H9 (cell line): ENCODE results near the gene FXYD6. TPM values are rescaled to one million over a fixed set of nuclear protein-coding genes. Genes with fewer than 3 reads are reported as not detected.

ENCODE experiments used
- DNase-seq: peaks from one replicate; pipeline ENCODE4 v3.0.0-alpha.2; 2017
- H2AFZ ChIP-seq: one replicate; pipeline ENCODE4 v1.6.1; 2013; ENCODE audit warnings: mild to moderate bottlenecking, low read length, control low read depth, moderate library complexity
- H2AK5ac ChIP-seq: 2 replicates; pipeline ENCODE4 v1.6.1; 2013; ENCODE audit warnings: low read length, control low read depth, mixed read lengths; ENCODE audit not compliant: insufficient read length
- H2BK120ac ChIP-seq: one replicate; pipeline ENCODE4 v1.6.1; 2013; ENCODE audit warnings: low read depth, mild to moderate bottlenecking, low read length, control low read depth, inconsistent platforms; ENCODE audit not compliant: poor library complexity, severe bottlenecking
- H2BK12ac ChIP-seq: 2 replicates; pipeline ENCODE4 v1.6.1; 2013; ENCODE audit warnings: low read length, control low read depth, mixed read lengths, low read depth; ENCODE audit not compliant: insufficient read length
- H2BK15ac ChIP-seq: 2 replicates; pipeline ENCODE4 v1.6.1; 2013; ENCODE audit warnings: low read depth, low read length, control low read depth
- H2BK20ac ChIP-seq: one replicate; pipeline ENCODE4 v1.6.1; 2013; ENCODE audit warnings: low read depth, mild to moderate bottlenecking, low read length, control low read depth, inconsistent platforms; ENCODE audit not compliant: poor library complexity, severe bottlenecking
- H2BK5ac ChIP-seq: 2 replicates; pipeline ENCODE4 v1.6.1; 2013; ENCODE audit warnings: low read length, control low read depth, mixed read lengths; ENCODE audit not compliant: insufficient read length
- H3K14ac ChIP-seq: 2 replicates; pipeline ENCODE4 v1.6.1; 2013; ENCODE audit warnings: low read length, control low read depth; ENCODE audit not compliant: insufficient read depth
- H3K18ac ChIP-seq: 2 replicates; pipeline ENCODE4 v1.6.1; 2013; ENCODE audit warnings: low read depth, mild to moderate bottlenecking, mixed read lengths, low read length, control low read depth; ENCODE audit not compliant: insufficient read length
- H3K23ac ChIP-seq: 2 replicates; pipeline ENCODE4 v1.6.1; 2013; ENCODE audit warnings: low read length, control low read depth, mixed read lengths, low read depth; ENCODE audit not compliant: insufficient read length
- H3K23me2 ChIP-seq: 2 replicates; pipeline ENCODE4 v1.6.1; 2013; ENCODE audit warnings: low read depth, mild to moderate bottlenecking, mixed read lengths, low read length, control low read depth; ENCODE audit not compliant: insufficient read length, poor library complexity, severe bottlenecking
- H3K27ac ChIP-seq: 2 replicates; pipeline ENCODE4 v1.5.1; 2013; ENCODE audit warnings: low read length, control low read depth, mixed read lengths, low read depth; ENCODE audit not compliant: insufficient read length
- H3K27me3 ChIP-seq: 2 replicates; pipeline ENCODE4 v1.6.1; 2013; ENCODE audit warnings: low read length, control low read depth, inconsistent platforms; ENCODE audit not compliant: insufficient read depth
- H3K4ac ChIP-seq: 2 replicates; pipeline ENCODE4 v1.6.1; 2013; ENCODE audit warnings: low read depth, mild to moderate bottlenecking, control low read depth, inconsistent platforms, low read length, moderate library complexity
- H3K4me1 ChIP-seq: 2 replicates; pipeline ENCODE4 v1.6.1; 2013; ENCODE audit warnings: low read length, control low read depth, inconsistent platforms; ENCODE audit not compliant: insufficient read depth
- H3K4me2 ChIP-seq: 2 replicates; pipeline ENCODE4 v1.6.1; 2013; ENCODE audit warnings: low read length, control low read depth, mixed read lengths; ENCODE audit not compliant: insufficient read length, insufficient read depth
- H3K56ac ChIP-seq: 2 replicates; pipeline ENCODE4 v1.6.1; 2013; ENCODE audit warnings: low read depth, mild to moderate bottlenecking, mixed read lengths, low read length, control low read depth; ENCODE audit not compliant: insufficient read length
- H3K79me1 ChIP-seq: 2 replicates; pipeline ENCODE4 v1.6.1; 2013; ENCODE audit warnings: low read depth, mild to moderate bottlenecking, moderate library complexity, low read length, control low read depth, inconsistent platforms; ENCODE audit not compliant: insufficient read depth, poor library complexity, severe bottlenecking
- H3K79me2 ChIP-seq: 2 replicates; pipeline ENCODE4 v1.6.1; 2013; ENCODE audit warnings: low read length, control low read depth, inconsistent platforms; ENCODE audit not compliant: insufficient read depth
- H3K9ac ChIP-seq: 2 replicates; pipeline ENCODE4 v1.6.1; 2013; ENCODE audit warnings: low read length, control low read depth, mixed read lengths; ENCODE audit not compliant: insufficient read length; ENCODE audit errors: extremely low read depth
- H3K9me3 ChIP-seq: one replicate; pipeline ENCODE4 v1.6.1; 2013; ENCODE audit warnings: low read depth, low read length, inconsistent platforms; ENCODE audit not compliant: control insufficient read depth
- H3T11ph ChIP-seq: one replicate; pipeline ENCODE4 v1.6.1; 2013; ENCODE audit warnings: mild to moderate bottlenecking, low read length, control low read depth, inconsistent platforms
- H4K20me1 ChIP-seq: one replicate; pipeline ENCODE4 v1.6.1; 2013; ENCODE audit not compliant: control insufficient read depth, insufficient read length, insufficient read depth
- H4K5ac ChIP-seq: 2 replicates; pipeline ENCODE4 v1.6.1; 2013; ENCODE audit warnings: low read depth, mild to moderate bottlenecking, mixed read lengths, low read length, control low read depth; ENCODE audit not compliant: insufficient read length
- H4K8ac ChIP-seq: replicated peaks from 2 replicates; pipeline ENCODE4 v1.6.1; 2013; ENCODE audit warnings: low read length, control low read depth, mixed read lengths, low read depth; ENCODE audit not compliant: insufficient read length
- H4K91ac ChIP-seq: 2 replicates; pipeline ENCODE4 v1.6.1; 2013; ENCODE audit warnings: low read depth, mild to moderate bottlenecking, moderate library complexity, mixed read lengths, low read length, control low read depth; ENCODE audit not compliant: insufficient read length
- H3K27ac Mint-ChIP-seq, 3 experiments: 2 replicates in 2 of 3; 3 replicates in 1 of 3; pipeline ENCODE4 v1.8.0; 2020 to 2021; ENCODE audit warnings: mixed read lengths in 3 of 3, mild to moderate bottlenecking in 1 of 3, moderate library complexity in 1 of 3
- H3K27me3 Mint-ChIP-seq: 2 replicates; pipeline ENCODE4 v1.8.0; 2021; ENCODE audit warnings: low read depth, mild to moderate bottlenecking, moderate library complexity, mixed read lengths
- H3K36me3 Mint-ChIP-seq, 3 experiments: 2 replicates in 2 of 3; 3 replicates in 1 of 3; pipeline ENCODE4 v1.8.0; 2020 to 2021; ENCODE audit warnings: low read depth in 3 of 3, mixed read lengths in 3 of 3; ENCODE audit not compliant: insufficient read depth in 1 of 3
- H3K4me1 Mint-ChIP-seq, 2 experiments: 2 replicates each; pipeline ENCODE4 v1.8.0; 2020; ENCODE audit warnings: mixed read lengths in 2 of 2
- H3K4me3 Mint-ChIP-seq, 2 experiments: 2 replicates in 1 of 2; 3 replicates in 1 of 2; pipeline ENCODE4 v1.8.0; 2020 to 2021; ENCODE audit warnings: mild to moderate bottlenecking in 2 of 2, mixed read lengths in 2 of 2, moderate library complexity in 1 of 2
- H3K9me3 Mint-ChIP-seq, 2 experiments: 2 replicates in 1 of 2; 3 replicates in 1 of 2; pipeline ENCODE4 v1.8.0; 2020; ENCODE audit warnings: mild to moderate bottlenecking in 2 of 2, mixed read lengths in 2 of 2, moderate library complexity in 1 of 2
- CTCF ChIP-seq: fragments of 200-600 bp; sonication (generic); conservative IDR thresholded peaks from 3 replicates; pipeline ENCODE4 v1.8.0; 2021; ENCODE audit warnings: antibody characterized with exemption, mild to moderate bottlenecking
- WGBS: extraction: QIAGEN DNeasy Blood & Tissue Kit; methylation state at CpG from one replicate; pipeline ENCODE4 v1.1.7; 2013; ENCODE audit warnings: missing lambda C conversion rate, low lambda C conversion rate, mixed read lengths; ENCODE audit not compliant: insufficient read length; ENCODE audit errors: extremely low coverage; 5-methylcytosine and 5-hydroxymethylcytosine counted together
- total RNA-seq: library from RNA; stranded (reverse); gene quantifications from 2 replicates; pipeline ENCODE4 v1.2.1, GENCODE V29; 2021

The FXYD6 gene
- total RNA-seq, 1 experiment from 2014 or later: 18.3 TPM

GRCh38 chr11:117913736-117914397, 37.4 kb upstream of the FXYD6 start:
- Histone ChIP-seq H3T11ph (no peak overlapping the region), H2BK15ac (no peak overlapping the region)

More at GRCh38 chr11:117913736-117914397, 37.4 kb upstream of the FXYD6 start:
- Histone ChIP-seq H3K27me3 (no peaks in the 10 kb centered on the region), H4K20me1 (no peaks in the 10 kb centered on the region), H2BK20ac (no peak overlapping the region), H3K23ac (no peak overlapping the region), H3K27ac (no peak overlapping the region), H3K9me3 (no peaks in the 10 kb centered on the region), H3K4me1 (no peaks in the 10 kb centered on the region), H3K56ac (no peak overlapping the region), H3K4ac (no peak overlapping the region), H3K23me2 (no peaks in the 10 kb centered on the region), H3K18ac (no peak overlapping the region), H4K91ac (no peak overlapping the region), H3K9ac (no peak overlapping the region), H3K14ac (no peak overlapping the region), H3K79me1 (no peaks in the 10 kb centered on the region), H2BK120ac (no peak overlapping the region), H2AFZ (no peak overlapping the region), H2AK5ac (no peak overlapping the region), H3K79me2 (no peaks in the 10 kb centered on the region), H3K4me2 (no peak overlapping the region), H4K5ac (peak overlapping the region; percentile 1), H2BK12ac (no peak overlapping the region), H4K8ac (no peak overlapping the region), H2BK5ac (no peak overlapping the region)
- Mint-ChIP-seq H3K4me1 (peaks cover 0 to 9% of the 10 kb centered on the region in 2 experiments), H3K9me3 (no peaks in the 10 kb centered on the region), H3K36me3 (no peaks in the 10 kb centered on the region; a peak in 1 of 7 replicates), H3K27ac (peak overlapping the region in 1 of 3 experiments; percentile 71; a peak in 1 of 7 replicates), H3K4me3 (no peak overlapping the region), H3K27me3 (peaks cover 20% of the 10 kb centered on the region)
- TF ChIP-seq CTCF: no peak
- WGBS: no CpG with 5 or more reads among the region's 9 CpGs
- DNase-seq: peak; percentile 8
